HG03025 (cell line): ENCODE data around the gene COL4A1.

Source experiments
- ATAC-seq: cut with Tn5 transposase; IDR thresholded peaks from one replicate; pipeline ENCODE4 v1.9.1; 2021; ENCODE audit warnings: mild to moderate bottlenecking, moderate library complexity; ENCODE audit not compliant: unreplicated experiment, low FRiP score

COL4A1 gene

DNA sequence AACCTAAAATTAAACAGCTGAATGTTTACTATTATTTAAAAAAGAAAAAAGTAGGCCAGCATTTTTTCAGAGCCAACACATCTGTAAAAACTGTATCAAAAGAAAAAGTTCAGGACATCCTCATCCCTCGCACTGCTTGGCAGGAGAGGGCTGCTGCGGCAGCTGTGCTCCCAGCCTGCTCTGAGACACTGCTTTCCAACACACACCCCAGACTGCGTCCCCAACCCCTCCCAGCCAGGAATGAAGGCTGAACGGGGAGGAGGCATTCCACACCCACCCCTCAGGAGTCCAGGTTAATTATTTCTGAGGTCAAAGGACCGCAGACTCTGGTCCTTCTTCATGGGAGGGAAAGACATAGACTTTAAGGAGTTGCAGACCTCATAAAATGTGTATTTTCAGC lies 43.1 kb downstream of the COL4A1 start:
- ATAC-seq = no peak

DNA sequence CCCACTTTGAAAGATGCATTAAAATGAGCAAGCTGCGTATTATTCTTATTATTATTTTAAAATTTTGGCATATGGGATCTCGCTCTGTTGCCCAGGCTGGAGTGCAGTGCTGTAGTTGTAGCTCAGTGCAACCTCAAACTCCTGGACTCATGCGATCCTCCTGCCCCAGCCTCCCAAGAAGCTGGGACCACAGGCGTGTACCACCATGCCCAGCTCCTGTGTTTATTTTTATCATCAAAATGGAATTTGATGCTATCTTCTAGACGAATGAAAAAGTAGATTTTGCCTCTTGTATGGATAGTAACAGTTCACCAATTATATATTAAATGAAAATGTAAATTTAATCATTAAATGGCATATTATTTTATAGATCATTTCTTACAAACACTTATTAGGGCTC lies 43.6 kb downstream of the COL4A1 start:
- no peak for ATAC-seq

DNA sequence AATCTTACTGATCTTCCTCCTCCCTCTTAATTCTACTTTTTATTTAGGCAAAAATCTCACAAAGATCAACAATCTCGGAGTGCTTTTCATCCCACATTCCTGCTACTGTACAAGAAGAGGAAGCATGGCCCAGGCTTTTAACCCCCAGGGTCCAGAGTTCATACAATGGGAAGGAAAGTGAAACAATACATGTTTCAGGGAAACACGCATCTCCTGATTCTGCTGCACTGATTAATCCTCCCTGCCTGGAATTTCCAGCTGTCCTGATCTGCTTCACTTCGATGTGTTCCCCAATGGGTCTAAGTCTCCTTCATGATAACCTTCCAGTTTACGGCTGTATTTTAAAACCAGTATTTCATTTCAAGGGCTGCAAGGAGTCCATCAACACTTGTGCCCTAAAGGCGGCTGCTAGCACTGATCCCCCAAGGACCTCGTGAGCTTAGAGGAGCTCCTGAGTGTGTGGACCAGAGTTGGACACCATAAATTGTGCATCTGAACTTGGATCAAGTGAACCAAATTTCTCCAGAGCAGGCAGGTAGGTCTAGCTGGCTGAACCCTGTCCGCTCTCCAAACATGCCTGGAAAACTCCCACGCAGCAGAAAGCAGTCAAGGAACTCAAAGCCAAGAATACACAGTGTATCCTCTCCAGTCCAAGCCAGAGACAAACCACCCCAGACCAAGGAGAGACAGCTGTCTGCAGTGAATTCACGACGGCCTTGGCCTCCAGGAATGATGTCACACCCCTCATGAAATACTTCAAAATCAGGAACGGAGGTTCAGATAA lies 44.3 kb downstream of the COL4A1 start:
- no peak for ATAC-seq

DNA sequence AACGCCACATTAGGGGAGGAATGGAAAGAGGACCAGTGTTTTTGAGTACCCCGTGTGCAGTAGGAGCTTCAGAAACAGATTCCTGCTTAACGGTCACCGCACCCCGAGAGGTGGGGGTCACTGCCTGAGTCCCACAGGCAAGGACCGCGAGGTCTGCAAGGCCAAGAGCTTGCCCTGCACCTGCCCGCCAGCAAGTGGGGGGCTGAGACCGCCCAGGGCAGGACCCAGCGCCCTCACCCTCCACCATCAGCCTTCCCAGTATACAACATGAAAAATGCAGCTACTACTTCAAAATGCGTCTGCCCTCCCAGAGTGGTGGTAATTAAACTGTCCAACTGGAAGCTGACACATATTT lies 44.9 kb downstream of the COL4A1 start:
- ATAC-seq = no peak

DNA sequence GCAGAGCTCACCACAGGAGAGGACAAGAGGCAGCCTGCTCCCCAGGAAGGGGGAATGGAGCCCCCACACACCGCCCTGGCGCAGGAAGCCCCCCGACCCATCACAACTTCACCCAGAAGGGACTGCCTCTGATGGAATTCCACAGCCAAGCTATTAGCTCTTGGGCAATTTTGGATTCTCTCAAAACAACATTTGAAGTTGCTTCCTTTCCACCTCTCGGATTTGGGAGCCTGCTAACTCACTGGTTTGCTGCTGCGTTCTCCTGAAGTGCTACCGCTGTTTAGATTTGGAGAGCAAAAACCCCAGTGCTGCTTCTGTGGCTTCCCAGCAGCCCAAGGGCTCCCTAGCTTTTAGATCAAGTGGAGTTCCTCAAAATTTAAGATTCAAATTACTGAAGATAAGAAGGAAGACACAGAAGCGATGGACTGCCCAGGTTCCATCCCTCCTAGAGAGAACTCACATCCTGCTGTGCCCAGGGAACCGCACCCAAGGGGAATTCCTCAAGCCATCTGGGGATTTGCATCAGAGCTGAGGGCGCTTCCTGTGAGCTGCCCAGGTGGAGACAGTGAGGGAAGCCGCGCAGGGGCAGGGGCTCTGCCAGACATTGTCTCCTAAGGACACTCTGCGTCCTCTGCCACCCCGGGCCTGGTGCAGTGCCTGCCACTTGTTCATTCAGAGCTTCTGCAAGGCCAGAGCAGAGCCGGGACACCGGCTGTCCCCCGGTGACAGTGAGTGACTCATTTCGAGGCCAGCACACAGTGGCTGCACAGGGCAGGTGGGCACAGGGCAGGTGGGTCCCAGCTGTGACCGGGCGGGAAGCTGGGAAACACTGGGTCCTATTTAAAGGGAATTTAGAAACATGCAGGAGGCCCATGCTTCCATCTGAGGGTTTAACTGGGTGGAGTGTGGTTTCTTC lies 45.5 kb downstream of the COL4A1 start:
- ATAC-seq = no peak

DNA sequence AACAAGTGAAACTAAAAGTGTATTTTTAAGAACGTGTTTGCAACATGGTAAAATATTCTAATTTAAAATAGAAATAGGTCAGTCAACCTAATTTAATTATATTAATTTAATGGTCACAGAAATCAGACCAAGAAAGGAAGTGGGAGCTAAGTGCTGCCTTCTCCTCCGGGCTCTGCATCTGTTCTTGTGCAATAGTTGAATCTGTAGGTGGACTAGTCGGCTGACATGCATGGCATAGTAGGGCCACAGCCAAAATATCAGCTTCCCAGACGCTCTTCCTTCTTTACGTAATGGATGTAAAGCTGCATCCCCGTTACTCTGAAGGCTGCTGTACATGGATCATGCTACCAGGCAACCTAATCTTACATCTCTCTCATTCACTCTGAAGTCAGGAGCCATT lies 47.3 kb downstream of the COL4A1 start:
- no peak for ATAC-seq

DNA sequence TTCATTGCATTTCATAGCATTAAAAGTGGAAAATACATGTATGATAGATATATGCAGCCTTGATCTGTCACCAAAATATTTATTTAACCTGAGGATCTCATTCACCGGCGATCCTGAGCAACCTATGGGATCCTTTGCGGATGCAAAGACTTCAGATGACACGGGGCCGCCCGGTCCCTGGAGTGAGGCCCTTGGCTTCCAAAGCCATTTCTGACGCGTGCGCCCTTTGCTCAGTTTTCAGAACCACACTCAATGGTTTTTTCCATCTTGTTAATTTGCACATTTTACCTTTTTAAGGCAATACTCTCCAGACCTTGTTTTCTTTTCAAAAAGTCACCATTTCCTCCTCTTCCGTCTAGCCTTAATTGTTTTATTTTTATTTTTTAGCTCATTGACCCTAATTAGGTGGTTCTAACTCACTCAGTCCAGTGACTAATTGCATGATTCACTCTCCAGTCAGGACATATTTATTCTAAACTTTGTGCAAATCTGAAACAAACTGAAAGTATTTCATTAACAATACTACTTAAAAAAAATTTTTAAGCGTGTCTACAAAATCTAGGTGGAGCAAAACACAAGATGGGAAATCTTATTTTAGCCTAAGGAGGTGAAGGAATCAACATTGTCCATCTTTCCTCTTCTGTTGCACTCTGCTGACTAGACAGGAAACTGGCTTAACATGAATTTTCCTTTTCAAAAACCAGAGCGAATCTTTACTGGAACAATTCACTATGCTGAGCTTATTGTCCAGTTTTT lies 47.9 kb downstream of the COL4A1 start:
- ATAC-seq = no peak

DNA sequence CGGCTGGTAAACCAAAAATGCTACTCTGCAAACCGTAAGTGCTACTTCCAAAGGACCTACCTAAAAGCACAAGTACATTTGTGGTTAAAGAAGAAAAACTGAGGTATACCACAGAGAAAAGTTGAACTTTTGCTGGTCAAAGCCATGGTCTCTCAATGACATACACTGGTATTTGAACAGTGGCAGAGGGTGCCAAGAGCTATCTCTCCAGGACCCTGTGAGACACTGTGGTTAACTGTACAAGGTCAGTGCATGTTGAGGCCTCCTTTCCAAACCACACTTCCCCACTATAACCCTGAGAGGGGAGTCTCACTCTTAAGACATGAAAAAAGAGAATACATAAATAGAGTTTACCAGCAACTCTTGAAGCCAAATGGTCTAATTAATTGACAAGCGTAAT lies 49.5 kb downstream of the COL4A1 start:
- no peak for ATAC-seq

DNA sequence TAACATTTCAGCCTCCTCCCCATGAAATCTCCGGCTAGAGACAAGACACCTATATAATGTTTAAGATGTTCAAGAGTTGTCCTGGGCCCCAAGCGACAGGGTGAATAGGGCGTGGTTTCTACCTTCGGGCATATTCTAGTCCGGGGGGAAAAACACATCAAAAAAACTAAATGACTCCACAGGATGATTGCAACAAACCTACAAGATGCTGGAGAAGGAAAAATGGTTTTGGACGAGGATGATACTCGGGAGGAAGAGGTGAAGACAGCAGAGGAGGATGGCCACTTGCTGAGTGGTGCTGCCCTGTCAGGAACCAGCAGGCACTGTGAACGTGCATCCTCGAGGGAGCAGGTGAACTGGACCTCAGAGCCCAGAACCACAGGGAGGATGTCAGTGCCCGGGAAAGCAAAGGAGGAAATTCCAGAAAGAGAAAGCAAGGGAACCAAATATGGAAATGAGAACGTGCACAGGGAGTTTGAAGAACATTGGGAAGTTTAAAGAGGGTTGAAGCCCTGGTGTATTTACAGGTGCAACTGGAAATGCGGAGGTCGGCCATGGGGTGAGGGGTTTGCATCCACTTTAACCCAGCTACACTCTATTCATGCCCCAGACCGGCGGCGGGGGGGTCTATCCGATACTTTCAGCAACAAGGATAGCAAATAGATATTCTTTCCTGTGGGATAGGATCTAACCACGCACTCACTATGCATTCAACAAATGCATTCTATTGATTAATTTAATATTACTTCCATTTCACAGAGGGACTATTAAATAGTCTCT lies 50.6 kb downstream of the COL4A1 start:
- no peak for ATAC-seq

DNA sequence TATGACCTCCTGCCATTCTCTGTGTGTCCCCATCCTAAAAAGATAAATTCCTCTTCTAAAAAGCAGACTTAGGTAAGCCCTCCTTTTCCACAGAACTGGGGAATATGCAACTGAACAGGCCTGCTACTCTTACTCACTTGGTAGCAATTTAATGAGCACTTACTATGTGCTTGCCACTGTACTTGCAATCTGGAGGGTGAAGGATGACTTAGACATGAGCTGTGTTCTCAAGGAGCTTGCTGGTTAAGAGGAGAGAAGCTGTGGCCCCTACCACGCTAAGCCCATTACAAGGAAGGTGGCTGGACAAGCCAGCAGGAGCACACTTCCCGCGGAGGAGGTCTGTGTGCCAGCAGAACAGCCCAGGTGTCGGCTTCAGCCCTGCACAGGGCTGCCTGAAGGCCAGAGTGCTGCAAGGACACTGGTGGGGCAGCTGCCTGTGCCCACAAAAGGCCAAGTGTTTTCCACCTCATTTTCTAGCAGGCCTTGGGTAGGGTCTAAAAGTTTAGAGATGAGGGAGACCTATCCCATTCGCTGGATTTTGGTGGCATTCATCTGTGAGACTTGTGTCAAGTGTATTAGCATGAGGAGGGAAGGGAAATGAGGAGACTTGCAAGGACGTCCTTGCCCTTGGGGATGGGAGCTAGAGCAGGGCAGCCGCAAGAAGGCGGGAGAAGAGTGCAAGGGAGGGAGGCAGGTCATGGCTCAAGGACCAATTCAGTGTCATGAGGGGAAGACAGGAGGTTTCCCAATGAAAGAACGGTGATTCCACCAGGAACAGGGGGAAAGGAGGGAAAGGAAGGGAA lies 52.0 kb downstream of the COL4A1 start:
- ATAC-seq = no peak

DNA sequence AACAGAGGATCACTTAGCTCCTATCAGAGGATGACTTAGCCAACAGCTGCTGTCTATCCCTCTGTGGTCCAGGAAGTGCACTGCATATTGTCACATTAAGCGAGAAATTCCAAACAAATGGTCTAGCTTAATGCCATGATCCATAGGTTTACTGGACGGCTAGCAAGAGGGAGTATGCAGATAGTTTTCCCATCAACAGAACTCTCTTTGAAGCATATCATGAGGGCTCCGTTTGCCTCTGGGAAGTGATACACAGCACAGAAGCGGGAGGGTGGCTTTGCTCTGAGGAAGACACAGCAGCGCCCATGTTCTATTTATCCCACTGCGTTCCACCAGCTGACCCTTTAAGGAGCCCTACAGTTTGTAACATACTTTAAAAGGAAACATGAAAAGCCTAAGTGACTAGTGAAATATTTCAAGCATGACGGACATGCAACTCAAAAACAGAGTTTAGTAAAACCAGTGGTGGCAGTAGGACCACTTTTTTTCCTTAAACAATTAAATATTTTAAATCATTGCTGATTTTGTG lies 52.7 kb downstream of the COL4A1 start:
- no peak for ATAC-seq

DNA sequence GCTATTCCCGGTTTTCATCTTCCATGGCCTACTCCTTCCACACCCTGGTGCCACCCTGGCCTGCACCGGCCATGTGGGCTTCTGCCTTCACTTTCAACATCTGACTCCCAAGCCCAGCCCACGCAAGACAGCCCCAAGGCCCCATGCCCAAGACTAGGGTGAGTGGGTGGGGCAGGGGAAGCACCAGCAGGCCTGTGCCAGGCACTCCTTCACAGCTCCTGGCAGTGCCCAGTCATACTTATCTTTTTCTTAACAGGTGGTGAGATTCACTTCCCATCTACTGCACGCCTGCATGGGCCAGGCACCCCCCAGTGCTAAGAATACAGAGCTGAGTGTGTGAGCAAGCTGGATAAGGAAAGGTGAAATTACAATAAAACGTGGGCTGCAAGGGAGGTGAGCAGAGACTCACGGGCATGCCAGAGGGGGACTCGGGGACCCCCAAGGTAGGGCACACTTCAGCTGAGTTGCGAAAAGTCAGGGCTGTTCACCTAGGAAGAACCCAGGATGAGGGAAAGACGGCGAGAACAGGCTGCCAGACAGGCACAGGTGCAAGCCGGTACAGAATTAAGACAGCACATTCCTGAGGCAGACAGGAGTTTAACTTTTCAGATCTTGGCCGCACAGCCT lies 55.7 kb downstream of the COL4A1 start:
- ATAC-seq = no peak

DNA sequence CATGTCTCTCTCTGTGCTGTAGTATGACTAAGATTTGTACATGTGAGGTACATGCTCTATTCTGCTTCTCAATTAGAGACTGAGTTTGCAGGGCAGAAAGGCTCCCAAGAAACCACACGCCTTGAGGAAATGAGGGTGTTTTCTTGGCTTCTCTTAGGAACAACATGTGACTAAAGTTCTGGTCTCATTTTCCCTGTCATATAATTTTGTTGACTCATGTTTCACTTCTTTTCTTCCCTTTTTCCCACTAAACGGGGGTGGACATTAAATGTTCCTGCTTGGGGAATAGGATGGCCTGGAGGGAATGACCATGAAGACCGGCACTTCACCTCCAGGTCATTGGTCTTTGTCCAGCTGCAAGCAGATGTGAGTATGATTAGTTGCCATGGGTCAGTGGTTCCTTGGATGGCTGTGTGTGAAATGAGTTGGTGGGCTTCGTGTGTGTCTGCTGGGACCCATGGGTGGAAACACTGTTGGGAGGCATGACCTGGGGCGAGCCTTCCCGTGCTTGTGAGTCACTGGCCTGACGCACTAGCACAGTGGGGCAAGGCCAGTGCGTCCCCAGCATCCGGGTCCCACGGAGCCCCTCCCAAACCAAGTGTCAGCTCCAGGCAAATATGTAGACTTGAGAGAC lies 56.6 kb downstream of the COL4A1 start:
- no peak for ATAC-seq

DNA sequence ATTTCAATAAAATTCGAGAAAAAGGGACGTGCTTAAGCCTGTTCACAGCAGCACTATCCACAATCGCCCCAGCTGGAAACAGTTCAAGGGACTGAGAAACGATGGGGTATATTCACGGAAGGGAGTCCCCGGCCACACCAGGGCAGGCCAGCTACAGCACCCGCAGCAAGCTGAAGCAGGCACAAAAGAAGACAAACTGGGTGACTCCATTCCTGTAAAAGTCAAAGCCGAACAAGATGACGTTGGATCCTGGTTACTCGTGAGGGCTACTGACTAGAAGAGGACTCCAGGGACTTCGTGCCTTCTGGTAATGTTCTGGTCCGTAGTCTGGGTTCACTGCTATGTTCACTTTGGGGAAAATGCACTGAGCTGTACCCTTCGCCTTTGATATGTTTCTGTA lies 57.6 kb downstream of the COL4A1 start:
- no peak for ATAC-seq

DNA sequence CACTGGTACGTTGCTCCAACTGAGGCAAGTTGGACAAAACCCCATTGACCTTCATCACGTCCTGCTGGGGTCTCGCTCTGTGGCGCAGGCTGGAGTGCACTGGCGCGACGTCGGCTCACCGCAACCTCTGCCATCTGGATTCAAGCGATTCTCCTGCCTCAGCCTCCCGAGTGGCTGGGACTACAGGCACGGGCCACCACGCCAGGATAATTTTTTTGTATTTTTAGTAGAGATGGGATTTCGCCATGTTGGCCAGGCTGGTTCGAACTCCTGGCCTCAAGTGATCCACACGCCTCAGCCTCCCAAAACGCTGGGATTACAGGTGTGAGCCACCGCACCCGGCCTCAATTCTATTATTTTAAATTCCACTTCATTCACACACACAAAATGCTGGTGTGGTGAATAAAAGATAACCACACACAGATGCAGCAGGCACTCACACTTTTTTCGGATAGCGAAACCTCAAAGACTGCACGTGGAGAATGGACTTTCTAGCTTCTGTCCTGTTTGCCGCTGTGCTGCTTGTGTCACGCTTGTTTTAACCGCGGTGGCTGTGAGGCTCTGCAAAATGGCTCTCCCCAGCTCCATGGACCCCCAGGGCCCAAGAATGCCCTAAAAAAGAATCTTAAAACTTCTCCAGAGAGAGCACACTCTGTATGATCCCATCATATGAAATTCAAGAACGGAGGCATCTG lies 58.4 kb downstream of the COL4A1 start:
- no peak for ATAC-seq

DNA sequence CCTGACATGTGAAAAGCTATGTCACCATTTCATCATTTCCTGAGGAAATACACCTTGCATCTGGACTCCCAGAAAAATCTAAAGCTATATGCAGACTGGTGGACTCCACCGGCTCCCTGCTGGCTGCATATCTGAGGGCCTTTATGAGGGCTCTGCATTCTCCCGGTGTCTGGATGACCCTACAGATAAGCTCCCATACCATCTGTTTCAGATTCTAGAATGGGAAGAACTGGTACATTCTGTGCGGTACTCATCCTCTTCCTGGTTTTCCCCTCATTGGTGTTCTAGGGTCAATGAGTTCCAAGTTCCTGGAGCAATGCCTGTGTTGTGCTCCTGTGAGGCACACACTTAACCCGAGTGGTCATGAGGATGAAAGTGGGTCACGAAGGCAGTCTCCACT lies 60.4 kb downstream of the COL4A1 start:
- ATAC-seq = no peak

DNA sequence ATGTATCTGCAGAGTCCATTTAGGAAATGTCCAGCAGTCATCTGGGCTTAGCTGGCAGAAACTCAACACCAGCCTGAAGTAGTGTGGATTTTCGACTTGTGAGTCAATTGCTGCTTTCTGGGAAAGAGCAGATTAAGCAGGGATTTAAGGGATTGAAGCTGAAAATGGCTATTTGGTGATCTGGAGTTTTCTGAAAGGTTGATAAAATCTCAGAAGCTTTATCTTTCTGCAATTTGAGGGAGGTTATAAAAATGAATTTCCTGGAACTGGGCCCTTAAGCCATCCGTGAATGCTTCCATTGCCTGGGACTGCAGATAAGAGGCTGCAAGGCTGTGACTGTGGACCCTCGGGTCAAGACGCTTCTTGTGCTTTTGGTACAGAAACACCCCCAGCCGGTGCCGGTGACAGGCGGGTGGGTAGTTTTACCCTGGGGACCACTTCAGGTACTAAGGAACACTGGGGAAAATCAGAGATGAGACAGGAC lies 61.5 kb downstream of the COL4A1 start:
- ATAC-seq = no peak

DNA sequence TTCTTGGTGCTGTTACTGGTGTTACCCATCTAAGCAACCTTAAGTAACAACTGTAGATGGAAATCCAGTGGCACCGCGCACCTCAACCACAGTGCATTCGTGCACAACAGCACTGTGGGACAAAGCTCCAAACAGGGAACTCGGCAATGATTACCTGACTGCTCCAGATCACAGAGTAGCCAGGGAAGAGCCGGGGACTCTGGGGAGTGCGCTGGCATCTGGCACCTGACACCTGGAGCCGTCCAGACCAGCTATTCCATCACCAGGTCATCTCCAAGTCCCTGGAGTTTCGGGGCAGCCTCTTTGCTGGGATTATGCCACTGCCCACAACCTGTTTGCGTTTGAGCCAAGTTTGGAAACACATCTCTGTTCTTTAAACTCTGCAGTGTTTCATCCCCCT lies 62.0 kb downstream of the COL4A1 start:
- no peak for ATAC-seq
